Liver (tissue), 9 donors: ENCODE data around the gene TRIM16. TPM values are rescaled to one million over a fixed set of nuclear protein-coding genes. Genes with fewer than 3 reads are reported as not detected.
"Not testable (repeated sequence)": the region's sequence is repeated elsewhere in the genome, so short reads cannot be mapped to it uniquely, and the experiment has no call there.

ENCODE experiments used
- DNase-seq: peaks from one replicate; pipeline ENCODE4 v3.0.0-alpha.2; 2017; ENCODE audit warnings: low spot score
- H3K27ac ChIP-seq, 2 donors: one replicate each; pipeline ENCODE4 v1.7.0; 2013; ENCODE audit warnings: inconsistent platforms in 2 of 2, low read length in 2 of 2, control low read depth in 1 of 2, low read depth in 1 of 2, mild to moderate bottlenecking in 1 of 2
- H3K27me3 ChIP-seq, 4 donors: one replicate each; pipeline versions ENCODE4 v1.6.1 to v1.7.0; 2013; ENCODE audit warnings: low read length in 3 of 4, inconsistent platforms in 1 of 4, mild to moderate bottlenecking in 1 of 4, moderate library complexity in 1 of 4; ENCODE audit not compliant: control insufficient read depth in 4 of 4, insufficient read depth in 4 of 4
- H3K36me3 ChIP-seq, 4 donors: one replicate each; pipeline versions ENCODE4 v1.6.1 to v1.7.0; 2013; ENCODE audit warnings: low read length in 3 of 4, mild to moderate bottlenecking in 3 of 4, low read depth in 1 of 4, moderate library complexity in 1 of 4; ENCODE audit not compliant: control insufficient read depth in 4 of 4, insufficient read depth in 3 of 4
- H3K4me1 ChIP-seq, 4 donors: one replicate each; pipeline versions ENCODE4 v1.6.1 to v1.7.0; 2013; ENCODE audit warnings: low read length in 3 of 4, mild to moderate bottlenecking in 3 of 4, moderate library complexity in 1 of 4; ENCODE audit not compliant: control insufficient read depth in 4 of 4, insufficient read depth in 4 of 4
- H3K4me3 ChIP-seq, 3 donors: one replicate each; pipeline versions ENCODE4 v1.6.1 to v1.7.0; 2013; ENCODE audit warnings: low read length in 3 of 3, control low read depth in 1 of 3, low read depth in 1 of 3, mild to moderate bottlenecking in 1 of 3
- H3K9ac ChIP-seq, 2 donors: one replicate each; pipeline ENCODE4 v1.7.0; 2013; ENCODE audit warnings: low read length in 2 of 2, mild to moderate bottlenecking in 2 of 2, moderate library complexity in 2 of 2, control low read depth in 1 of 2, low read depth in 1 of 2
- H3K9me3 ChIP-seq, 4 donors: one replicate each; pipeline versions ENCODE4 v1.6.1 to v1.7.0; 2013; ENCODE audit warnings: low read length in 3 of 4; ENCODE audit not compliant: control insufficient read depth in 4 of 4
- GABPA ChIP-seq, 2 donors: IDR thresholded peaks in 1 of 2; conservative IDR thresholded peaks in 1 of 2; 2 replicates each; pipeline ENCODE4 v1.6.1; 2016; ENCODE audit warnings: antibody characterized with exemption in 2 of 2, mild to moderate bottlenecking in 1 of 2, moderate library complexity in 1 of 2
- YY1 ChIP-seq: IDR thresholded peaks from 2 replicates; pipeline ENCODE4 v1.6.1; 2016; ENCODE audit warnings: antibody characterized with exemption, mild to moderate bottlenecking
- WGBS: extraction: QIAGEN DNeasy Blood & Tissue Kit; methylation state at CpG from one replicate; pipeline ENCODE4 v1.1.7; 2013; 5-methylcytosine and 5-hydroxymethylcytosine counted together
- polyA plus RNA-seq, 2 donors: library from polyadenylated mRNA; stranded (reverse) in 1 of 2; unstranded in 1 of 2; fragments of 200-250 nt in 1 of 2; fragments of >200 nt in 1 of 2; fragmentation: Nextera tagmentation in 1 of 2; extraction: Ambion mirVana in 1 of 2; gene quantifications; one replicate each; pipeline versions ENCODE4 v1.2.1 to v1.2.3, GENCODE V29; 2013 to 2015
- total RNA-seq, 2 donors: library from RNA; depleted of rRNA; stranded (reverse); fragments of >200 nt; gene quantifications; one replicate each; pipeline ENCODE4 v1.2.3, GENCODE V29; 2014
- donor health status: healthy.
- donor health status: healthy.
- donor health status: healthy.
- donor health status: healthy.
- donor health status: healthy.

The TRIM16 gene
- total RNA-seq (1 to 10 TPM; 6.5 to 6.6 TPM), polyA plus RNA-seq (1 to 10 TPM; 1.9 to 2.8 TPM)

DNA sequence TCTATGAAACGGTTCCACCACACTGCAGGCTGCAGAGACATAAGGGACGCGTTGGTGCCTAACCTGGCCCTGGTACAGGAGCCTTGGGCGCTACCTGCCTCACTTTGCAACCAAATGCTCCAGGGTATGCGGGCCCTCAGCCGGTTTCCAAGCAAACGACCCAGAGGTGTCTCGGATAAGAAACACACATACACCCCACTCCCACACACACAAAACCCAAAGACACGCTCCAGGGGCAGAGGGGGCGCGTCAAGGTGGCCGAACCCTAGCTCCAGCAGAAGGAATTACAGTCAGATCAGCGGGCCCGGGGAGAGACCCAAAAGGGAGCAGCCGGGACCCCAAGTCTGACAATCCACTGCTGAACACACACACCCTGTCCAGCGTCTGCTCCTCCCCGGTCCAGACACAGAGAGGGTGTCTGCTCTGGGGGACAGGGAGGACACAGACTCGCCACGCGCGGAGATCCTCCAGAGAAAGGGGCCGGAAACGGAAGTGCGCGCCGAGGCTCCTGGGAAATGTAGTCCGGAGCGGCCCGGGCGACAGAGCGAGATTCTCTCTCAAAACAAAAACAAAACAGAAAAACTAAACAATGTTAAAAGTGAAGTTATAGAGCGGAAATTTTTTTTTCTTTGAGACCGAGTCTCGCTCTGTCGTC is at the start of gene TRIM16:
TSS of gene TRIM16 (minus strand) at position 488 of the 655 bp plus-strand sequence. CDS start 32,702 bp downstream, outside the sequence.
- H3K27ac ChIP-seq, H3K27me3 ChIP-seq, H3K9me3 ChIP-seq, H3K36me3 ChIP-seq, H3K4me1 ChIP-seq: not testable (repeated sequence)
- Histone ChIP-seq H3K4me3 (peak within 1 kb of the TSS; percentile 60 to 76 (median 70)), H3K9ac (peak within 1 kb of the TSS in 1 of 2 donors; percentile 65)
- TF ChIP-seq YY1, result peak; percentile 15
- TF ChIP-seq GABPA (IDR thresholded peaks at IDR 0.05 in 1 of 2, conservative IDR thresholded peaks at IDR 0.05 in 1 of 2), result peak; percentile 89 to 95
- WGBS, result under 1% methylated on average over 34 of the region's 35 CpGs
- DNase-seq, result peak; percentile 84

DNA sequence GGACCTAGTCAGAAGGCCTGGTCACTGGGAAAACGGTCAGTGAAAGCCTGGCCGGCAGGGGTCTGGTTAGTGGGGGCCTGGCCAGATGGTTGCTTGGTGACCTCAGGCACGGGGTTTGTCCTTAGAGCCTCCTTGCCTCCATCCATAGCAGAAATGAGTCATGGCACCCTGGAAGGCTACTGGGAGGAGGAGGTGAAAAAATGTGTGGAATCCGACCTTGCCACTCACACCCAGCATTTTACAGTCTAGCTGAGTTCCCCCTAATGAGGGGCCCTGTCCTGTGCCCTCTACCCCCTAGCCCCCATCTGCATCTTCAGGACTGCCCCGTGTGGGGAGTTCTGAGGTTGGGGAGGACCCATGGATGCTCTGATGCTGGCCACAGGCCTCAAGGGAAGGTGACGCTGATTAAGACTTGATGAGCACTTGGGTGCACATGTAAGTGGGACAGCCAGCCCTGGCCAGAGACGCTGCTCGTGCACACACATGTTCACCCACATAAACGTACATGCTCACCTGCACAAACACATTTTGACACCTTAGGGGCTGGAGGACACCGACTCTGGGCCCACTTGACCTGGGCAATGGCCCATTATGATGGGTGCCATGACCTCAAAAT is 49.2 kb upstream of the TRIM16 start:
- not testable (repeated sequence) for H3K4me1 ChIP-seq, DNase-seq, H3K27me3 ChIP-seq, H3K4me3 ChIP-seq, H3K9ac ChIP-seq, H3K36me3 ChIP-seq, H3K27ac ChIP-seq, H3K9me3 ChIP-seq
- 90% methylated on average over 8 of the region's 10 CpGs for WGBS

DNA sequence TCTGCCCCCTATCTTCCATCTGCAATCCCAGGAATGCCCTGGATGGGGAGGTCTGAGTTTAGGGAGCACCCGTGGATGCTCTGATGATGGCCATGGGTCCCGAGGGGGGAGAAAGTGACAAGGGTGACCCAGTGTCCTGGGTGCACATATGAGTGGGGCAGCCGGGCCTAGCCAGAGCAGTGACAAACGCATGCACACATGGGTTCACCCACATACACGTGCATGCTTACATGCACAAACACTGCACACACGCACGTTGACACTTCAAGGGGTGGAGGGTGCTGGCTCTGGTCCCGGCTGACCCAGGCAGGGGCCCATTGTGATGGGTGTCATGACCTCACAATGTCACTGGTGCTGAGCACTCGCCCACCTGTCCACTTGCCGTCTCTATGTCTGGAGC is 47.8 kb upstream of the TRIM16 start, which contains the start of gene TBC1D26:
TSS of gene TBC1D26 (plus strand) at position 384 of the 400 bp plus-strand sequence. CDS start 3,066 bp downstream, outside the sequence.
- not testable (repeated sequence) for H3K27me3 ChIP-seq, H3K4me3 ChIP-seq, H3K27ac ChIP-seq, DNase-seq, H3K9ac ChIP-seq, H3K36me3 ChIP-seq, H3K4me1 ChIP-seq, H3K9me3 ChIP-seq
- WGBS, result 85% methylated on average over 10 of the region's 10 CpGs

DNA sequence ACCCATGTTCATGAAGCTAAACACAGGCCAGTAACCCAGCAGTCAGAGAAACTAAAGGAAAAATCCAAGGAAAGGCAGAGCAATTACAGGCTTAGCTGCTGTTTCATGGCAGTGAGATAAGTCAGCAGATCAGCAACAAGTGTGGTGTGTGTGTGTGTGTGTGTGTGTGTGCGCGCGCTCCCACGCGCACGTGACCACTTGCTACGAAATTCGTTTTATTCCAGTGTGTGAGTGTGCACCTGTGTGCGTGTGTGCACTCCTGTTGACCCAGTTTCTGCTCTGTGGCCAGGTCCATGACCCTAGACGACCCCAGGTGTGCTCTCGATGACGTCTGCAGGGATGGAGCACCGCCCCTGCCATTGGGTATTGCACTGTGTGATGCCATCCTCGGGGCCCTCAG is 46.4 kb upstream of the TRIM16 start:
- not testable (repeated sequence) for DNase-seq, H3K9ac ChIP-seq, H3K27ac ChIP-seq, H3K4me3 ChIP-seq, H3K36me3 ChIP-seq, H3K9me3 ChIP-seq, H3K27me3 ChIP-seq, H3K4me1 ChIP-seq
- WGBS, result 82% methylated on average over 14 of the region's 14 CpGs

DNA sequence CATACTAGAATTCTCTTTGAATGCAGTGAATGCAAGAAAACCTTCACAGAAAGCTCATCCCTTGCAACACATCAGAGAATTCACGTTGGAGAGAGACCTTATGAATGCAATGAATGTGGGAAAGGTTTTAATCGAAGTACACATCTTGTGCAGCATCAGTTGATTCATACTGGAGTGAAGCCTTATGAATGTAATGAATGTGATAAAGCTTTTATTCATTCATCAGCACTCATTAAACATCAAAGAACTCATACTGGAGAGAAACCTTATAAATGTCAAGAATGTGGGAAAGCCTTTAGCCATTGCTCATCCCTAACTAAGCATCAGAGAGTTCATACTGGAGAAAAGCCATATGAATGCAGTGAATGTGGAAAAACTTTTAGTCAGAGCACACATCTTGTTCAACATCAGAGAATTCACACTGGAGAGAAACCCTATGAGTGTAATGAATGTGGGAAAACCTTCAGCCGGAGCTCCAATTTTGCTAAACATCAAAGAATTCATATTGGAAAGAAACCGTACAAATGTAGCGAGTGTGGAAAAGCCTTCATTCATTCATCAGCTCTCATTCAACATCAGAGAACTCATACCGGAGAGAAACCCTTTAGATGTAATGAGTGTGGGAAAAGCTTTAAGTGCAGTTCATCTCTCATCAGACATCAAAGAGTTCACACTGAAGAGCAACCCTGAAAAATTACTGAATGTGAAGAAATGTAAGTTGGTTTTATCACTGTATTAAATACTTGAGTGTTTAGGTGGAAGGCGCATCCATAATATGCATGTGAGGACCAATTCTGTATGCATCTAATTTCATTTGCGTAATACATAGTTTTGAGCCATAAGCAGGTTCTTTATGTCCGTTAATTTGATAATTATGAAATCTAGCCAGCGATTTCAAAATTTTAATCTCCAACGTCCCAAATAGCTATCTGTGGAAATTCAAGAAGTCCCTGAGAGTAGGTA is 32.8 kb upstream of the TRIM16 start:
- not testable (repeated sequence) for H3K4me1 ChIP-seq, H3K36me3 ChIP-seq, H3K27ac ChIP-seq, DNase-seq, H3K9ac ChIP-seq, H3K27me3 ChIP-seq
- H3K4me3 ChIP-seq, result peak overlapping the region in 1 of 3 donors; percentile 35
- H3K9me3 ChIP-seq, result peaks cover 4 to 17% (median 11%) of the 10 kb centered on the region in 4 donors
- WGBS, result 97% methylated on average over 11 of the region's 11 CpGs

DNA sequence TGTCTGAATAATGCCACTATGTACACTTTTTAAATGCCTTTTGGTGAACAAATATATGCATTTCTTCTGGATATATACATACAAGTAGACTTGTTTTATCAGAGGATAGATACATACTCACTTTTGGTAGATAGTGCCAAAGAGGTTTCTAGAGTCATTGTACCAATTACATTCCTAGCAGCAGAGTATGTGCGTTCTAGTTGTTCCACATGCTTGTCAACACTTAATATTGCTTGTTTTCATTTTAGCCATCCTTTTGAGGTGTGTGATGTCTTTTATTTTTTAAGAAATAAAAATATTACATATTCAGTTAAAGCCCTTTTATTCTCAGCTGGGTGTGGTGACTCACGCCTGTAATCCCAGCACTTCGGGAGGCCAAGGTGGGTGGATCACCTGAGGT is 24.8 kb upstream of the TRIM16 start:
- 100% methylated on average over 2 of the region's 3 CpGs for WGBS
- peaks cover 2 to 21% (median 11%) of the 10 kb centered on the region in 4 donors for H3K9me3 ChIP-seq
- H3K4me1 ChIP-seq, H3K4me3 ChIP-seq, H3K27ac ChIP-seq, H3K27me3 ChIP-seq, DNase-seq, H3K9ac ChIP-seq: not testable (repeated sequence)
- H3K36me3 ChIP-seq, result peaks cover 6 to 21% (median 14%) of the 10 kb centered on the region in 4 donors

DNA sequence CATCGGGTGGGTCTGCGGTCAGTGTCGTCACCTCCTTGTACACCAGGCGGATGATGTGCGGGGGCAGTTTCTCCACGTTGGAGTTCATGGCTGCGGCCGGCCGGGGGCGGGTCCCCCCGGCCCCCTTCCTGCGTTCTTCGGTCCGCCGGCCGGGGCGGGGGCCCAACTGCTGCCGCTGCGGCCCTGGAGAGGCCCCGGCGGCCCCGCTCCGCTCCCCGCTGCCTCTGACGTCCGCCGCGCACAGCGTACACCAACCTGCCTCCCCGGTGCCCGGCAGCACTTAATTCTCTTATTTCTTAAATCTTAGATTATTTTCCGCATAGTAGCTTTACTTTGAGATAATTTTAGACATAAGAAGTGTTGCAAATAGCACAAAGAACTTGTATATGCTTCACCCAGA is 20.7 kb upstream of the TRIM16 start:
- not testable (repeated sequence) for H3K9ac ChIP-seq, H3K4me3 ChIP-seq, H3K4me1 ChIP-seq, H3K27ac ChIP-seq, DNase-seq, H3K27me3 ChIP-seq
- Histone ChIP-seq H3K36me3 (peaks cover 6 to 21% (median 14%) of the 10 kb centered on the region in 4 donors), H3K9me3 (peaks cover 2 to 18% (median 10%) of the 10 kb centered on the region in 4 donors)
- WGBS, result 98% methylated on average over 32 of the region's 32 CpGs
